Forelimb muscle (tissue), 1 donor: ENCODE measurements around the gene SLC15A3. TPM values are rescaled to one million over a fixed set of nuclear protein-coding genes. Genes with fewer than 3 reads are reported as not detected.

Experiments
- DNase-seq: peaks from one replicate; pipeline ENCODE4 v3.0.0-alpha.2; 2013; ENCODE audit warnings: low read depth
- polyA plus RNA-seq: library from polyadenylated mRNA; unstranded; fragments of 120-200 nt; gene quantifications from one replicate; pipeline ENCODE4 v1.2.1, GENCODE V29; 2013; ENCODE audit not compliant: insufficient read length

SLC15A3 gene
- polyA plus RNA-seq, 1 donor = 18.2 TPM

GRCh38 chr11:60946601-60947264 is 5.2 kb downstream of the SLC15A3 start:
- DNase-seq = no peak

GRCh38 chr11:60945295-60945667 is 6.7 kb downstream of the SLC15A3 start:
- no peak for DNase-seq

GRCh38 chr11:60944490-60945294 is 7.3 kb downstream of the SLC15A3 start:
- DNase-seq = no peak

- no peak for DNase-seq
Observed at GRCh38 chr11:60942970-60943565, 8.9 kb downstream of the SLC15A3 start.

GRCh38 chr11:60942219-60942618 is 9.8 kb downstream of the SLC15A3 start:
- no peak for DNase-seq

- DNase-seq = no peak
Observed at GRCh38 chr11:60941371-60942119, 10.4 kb downstream of the SLC15A3 start.

GRCh38 chr11:60939855-60940254 is 12.1 kb downstream of the SLC15A3 start:
- no peak for DNase-seq

GRCh38 chr11:60939301-60939700 is 12.7 kb downstream of the SLC15A3 start:
- no peak for DNase-seq

GRCh38 chr11:60938500-60938899 is 13.5 kb downstream of the SLC15A3 start:
- no peak for DNase-seq

GRCh38 chr11:60937811-60938210 is 14.2 kb downstream of the SLC15A3 start:
- no peak for DNase-seq

GRCh38 chr11:60937144-60937527 is 14.8 kb downstream of the SLC15A3 start:
- DNase-seq = no peak

GRCh38 chr11:60936467-60937143 is 15.4 kb downstream of the SLC15A3 start:
- DNase-seq = no peak

GRCh38 chr11:60935676-60936442 is 16.1 kb downstream of the SLC15A3 start:
- DNase-seq = no peak

- DNase-seq = no peak
Observed at GRCh38 chr11:60934790-60935605, 17.0 kb downstream of the SLC15A3 start.

- no peak for DNase-seq
Observed at GRCh38 chr11:60934124-60934789, 17.7 kb downstream of the SLC15A3 start.

GRCh38 chr11:60933416-60934123 is 18.4 kb downstream of the SLC15A3 start:
- no peak for DNase-seq

GRCh38 chr11:60932605-60933356 is 19.2 kb downstream of the SLC15A3 start:
- DNase-seq = no peak

GRCh38 chr11:60931917-60932316 is 20.1 kb downstream of the SLC15A3 start:
- no peak for DNase-seq
